SJCRH30 (cell line): ENCODE measurements around the gene SCARB1. TPM values are rescaled to one million over a fixed set of nuclear protein-coding genes. Genes with fewer than 3 reads are reported as not detected.

ENCODE experiments used
- total RNA-seq: library from RNA; depleted of rRNA; stranded (reverse); fragments of >200 nt; shearing (Covaris generic); gene quantifications from 2 replicates; pipeline ENCODE4 v1.2.3, GENCODE V29; 2014; rRNA removed

SCARB1 gene
- total RNA-seq, 1 experiment from 2014 or later = 36.1 TPM

Other genes starting within 250 kb of the SCARB1 start
- 492 and 503 TPM in 2 replicates for gene UBC, start 50.8 kb upstream of the SCARB1 start, total RNA-seq
- gene DHX37, start 125.3 kb upstream of the SCARB1 start, total RNA-seq = 25.3 and 25.5 TPM in 2 replicates
- 20.7 and 21.9 TPM in 2 replicates for gene BRI3BP, start 129.8 kb upstream of the SCARB1 start, total RNA-seq
- 29.2 and 31.9 TPM in 2 replicates for gene AACS, start 201.6 kb upstream of the SCARB1 start, total RNA-seq